ENCODE results near the gene KIZ.

DNA sequence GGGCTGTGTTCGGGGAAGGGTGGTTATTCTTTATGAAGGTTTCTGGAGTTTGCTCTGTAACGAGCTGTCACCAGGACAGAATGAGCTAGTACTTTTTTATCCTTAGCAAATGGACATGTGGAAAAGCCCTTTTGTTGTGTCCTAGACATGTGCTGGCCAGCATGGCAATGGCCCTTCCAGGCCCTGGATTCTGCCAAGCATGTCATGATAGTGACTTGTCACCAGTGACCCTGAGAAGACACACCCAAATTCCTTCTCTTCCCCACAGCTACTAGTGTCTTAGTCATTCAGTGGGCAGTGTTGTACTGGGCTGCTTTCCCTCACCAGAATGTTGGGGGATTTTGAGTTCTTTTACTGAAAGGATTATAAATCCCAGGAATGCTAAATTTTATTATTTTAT lies 103.3 kb downstream of the KIZ start:
- TF ChIP-seq, protein P1, sequence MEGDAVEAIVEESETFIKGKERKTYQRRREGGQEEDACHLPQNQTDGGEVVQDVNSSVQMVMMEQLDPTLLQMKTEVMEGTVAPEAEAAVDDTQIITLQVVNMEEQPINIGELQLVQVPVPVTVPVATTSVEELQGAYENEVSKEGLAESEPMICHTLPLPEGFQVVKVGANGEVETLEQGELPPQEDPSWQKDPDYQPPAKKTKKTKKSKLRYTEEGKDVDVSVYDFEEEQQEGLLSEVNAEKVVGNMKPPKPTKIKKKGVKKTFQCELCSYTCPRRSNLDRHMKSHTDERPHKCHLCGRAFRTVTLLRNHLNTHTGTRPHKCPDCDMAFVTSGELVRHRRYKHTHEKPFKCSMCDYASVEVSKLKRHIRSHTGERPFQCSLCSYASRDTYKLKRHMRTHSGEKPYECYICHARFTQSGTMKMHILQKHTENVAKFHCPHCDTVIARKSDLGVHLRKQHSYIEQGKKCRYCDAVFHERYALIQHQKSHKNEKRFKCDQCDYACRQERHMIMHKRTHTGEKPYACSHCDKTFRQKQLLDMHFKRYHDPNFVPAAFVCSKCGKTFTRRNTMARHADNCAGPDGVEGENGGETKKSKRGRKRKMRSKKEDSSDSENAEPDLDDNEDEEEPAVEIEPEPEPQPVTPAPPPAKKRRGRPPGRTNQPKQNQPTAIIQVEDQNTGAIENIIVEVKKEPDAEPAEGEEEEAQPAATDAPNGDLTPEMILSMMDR (IDR thresholded peaks at IDR 0.05): no peak
- no peak for TF ChIP-seq POLR2A (IDR thresholded peaks at IDR 0.05)
